Mesodermal cell (in vitro differentiated cells): ENCODE results near the gene ANKRD35.
A peak's percentile ranks its signal among the peaks of the same experiment; 100 is the strongest.

Experiments used
- H3K27ac ChIP-seq: 2 replicates; pipeline ENCODE4 v1.7.0; 2013; ENCODE audit warnings: mild to moderate bottlenecking, low read depth, low read length, moderate library complexity; ENCODE audit not compliant: severe bottlenecking
- H3K36me3 ChIP-seq: 2 replicates; pipeline ENCODE4 v1.7.1; 2013; ENCODE audit warnings: mild to moderate bottlenecking, low read length, moderate library complexity; ENCODE audit not compliant: control insufficient read depth, insufficient read depth
- H3K4me1 ChIP-seq: one replicate; pipeline ENCODE4 v1.7.1; 2013; ENCODE audit warnings: mild to moderate bottlenecking, low read length; ENCODE audit not compliant: insufficient read depth, control insufficient read depth, poor library complexity, severe bottlenecking
- H3K4me3 ChIP-seq: 2 replicates; pipeline ENCODE4 v1.7.0; 2013; ENCODE audit warnings: low read length, control low read depth, mild to moderate bottlenecking; ENCODE audit not compliant: insufficient read depth, poor library complexity, severe bottlenecking; ENCODE audit errors: extremely low read depth
- H3K9me3 ChIP-seq: 2 replicates; pipeline ENCODE4 v1.7.1; 2013; ENCODE audit warnings: mild to moderate bottlenecking, low read length, moderate library complexity; ENCODE audit not compliant: control insufficient read depth
- WGBS, 2 experiments: methylation state at CpG; one replicate each; pipeline ENCODE4 v1.1.5; 2013; ENCODE audit warnings: missing lambda C conversion rate in 2 of 2; ENCODE audit not compliant: insufficient coverage in 2 of 2; 5-methylcytosine and 5-hydroxymethylcytosine counted together

ANKRD35 gene

GRCh38 chr1:145892486-145893087 is 6.9 kb upstream of the ANKRD35 start:
- H3K36me3 ChIP-seq = no peaks in the 10 kb centered on the region
- H3K27ac ChIP-seq = peak overlapping the region; percentile 90
- H3K4me1 ChIP-seq = peaks cover 25% of the 10 kb centered on the region
- no peaks in the 10 kb centered on the region for H3K9me3 ChIP-seq
- 75 to 87% methylated on average over 1 to 2 of the region's 3 CpGs for WGBS, 2 experiments
- no peak overlapping the region for H3K4me3 ChIP-seq

DNA sequence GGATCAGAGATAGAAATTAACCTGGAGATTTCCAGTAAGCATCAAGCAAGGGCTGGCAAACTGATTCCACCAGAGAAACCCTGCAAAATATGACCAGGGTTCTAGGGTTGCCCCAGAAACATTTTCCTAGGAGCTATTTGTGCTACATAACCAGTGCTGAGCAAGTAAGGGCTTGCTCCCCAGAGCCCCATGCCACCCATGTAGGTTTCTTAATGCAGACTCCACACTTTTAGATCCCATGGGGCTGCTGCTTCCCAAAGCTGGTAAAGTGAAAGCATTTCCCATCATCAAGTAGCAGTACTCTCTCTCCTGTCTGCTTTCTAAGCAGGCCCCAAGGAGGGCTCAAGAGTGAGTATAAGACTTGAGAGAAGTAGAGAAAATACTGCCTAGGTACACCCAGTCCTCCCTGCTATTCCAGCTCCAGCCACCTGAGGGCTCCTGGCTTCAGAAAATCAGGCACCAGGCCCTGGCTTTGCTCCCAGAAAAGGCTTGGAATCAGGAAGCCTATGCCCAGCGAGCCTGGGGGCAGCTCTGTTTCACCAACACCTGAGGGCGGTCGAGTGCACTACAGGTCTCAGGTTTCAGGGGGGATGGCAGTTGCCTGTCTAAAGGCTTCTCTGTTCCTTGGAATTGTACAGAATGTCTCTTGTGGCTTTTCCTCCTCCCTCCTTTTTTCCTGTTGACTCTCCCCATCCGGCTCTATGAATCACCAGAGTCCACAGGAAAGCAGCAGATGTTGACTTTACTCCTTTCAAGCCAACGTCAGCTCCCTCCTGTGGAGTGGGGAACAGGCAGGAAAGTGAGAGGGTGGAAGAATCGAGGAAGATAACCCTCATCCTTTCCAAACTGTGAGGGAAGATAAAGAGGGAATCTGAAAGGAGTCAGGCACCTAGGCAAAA is 6.2 kb upstream of the ANKRD35 start:
- WGBS, 2 experiments = 0% methylated on average over 3 to 4 of the region's 6 CpGs
- no peak overlapping the region for H3K4me3 ChIP-seq
- H3K36me3 ChIP-seq = no peaks in the 10 kb centered on the region
- H3K4me1 ChIP-seq = peaks cover 25% of the 10 kb centered on the region
- no peaks in the 10 kb centered on the region for H3K9me3 ChIP-seq
- H3K27ac ChIP-seq = peak overlapping the region; percentile 90

- no peaks in the 10 kb centered on the region for H3K9me3 ChIP-seq
- H3K27ac ChIP-seq = peak overlapping the region; percentile 90
- H3K4me3 ChIP-seq = no peak overlapping the region
- H3K4me1 ChIP-seq = peaks cover 25% of the 10 kb centered on the region
- H3K36me3 ChIP-seq = no peaks in the 10 kb centered on the region
- no CpG with 5 or more reads among the region's 1 CpG for WGBS, 2 experiments
Observed at GRCh38 chr1:145891143-145891542, 5.5 kb upstream of the ANKRD35 start.

DNA sequence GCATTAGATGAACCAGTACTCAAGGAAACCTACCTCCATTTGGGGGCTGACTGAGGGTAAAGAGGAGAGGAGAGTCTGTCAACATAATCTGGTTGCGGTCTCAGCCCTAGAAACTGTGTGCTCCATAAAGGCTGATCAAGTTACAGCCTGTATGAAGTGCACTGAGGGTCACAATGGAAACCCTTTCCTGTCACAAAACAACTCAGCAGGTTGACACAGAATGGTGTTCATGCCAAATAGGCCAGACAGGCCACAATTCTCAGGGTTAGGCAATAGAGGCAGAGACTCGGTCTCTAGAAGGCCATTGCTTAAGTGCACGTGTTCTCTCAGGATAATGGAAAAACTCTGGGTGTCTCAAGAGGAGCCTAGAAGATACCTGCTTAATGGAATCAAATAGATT is 4.1 kb upstream of the ANKRD35 start:
- 89 to 98% methylated on average over 3 of the region's 3 CpGs for WGBS, 2 experiments
- no peak overlapping the region for H3K4me3 ChIP-seq
- H3K36me3 ChIP-seq = no peaks in the 10 kb centered on the region
- no peak overlapping the region for H3K27ac ChIP-seq
- peaks cover 26% of the 10 kb centered on the region for H3K4me1 ChIP-seq
- H3K9me3 ChIP-seq = no peaks in the 10 kb centered on the region

DNA sequence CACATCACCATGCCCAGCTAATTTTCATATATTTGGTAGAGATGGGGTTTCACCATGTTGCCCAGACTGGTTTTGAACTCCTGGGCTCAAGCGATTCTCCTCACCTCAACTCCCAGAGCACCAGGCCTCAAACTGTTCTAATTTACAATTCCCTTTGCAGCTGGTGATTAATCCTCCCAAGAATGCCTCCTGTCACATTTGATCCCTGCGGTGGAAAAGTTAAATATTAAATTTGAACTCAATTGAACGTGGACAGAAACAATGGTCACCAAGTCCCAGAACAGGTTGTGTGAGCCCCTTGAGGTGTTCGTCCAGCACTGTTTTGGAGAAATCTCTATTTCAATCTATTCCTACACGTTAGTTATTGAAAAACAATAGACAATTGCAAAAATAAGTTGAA is 2.0 kb upstream of the ANKRD35 start:
- no peak overlapping the region for H3K27ac ChIP-seq
- no peaks in the 10 kb centered on the region for H3K36me3 ChIP-seq
- no peaks in the 10 kb centered on the region for H3K9me3 ChIP-seq
- WGBS, 2 experiments = 83 to 86% methylated on average over 3 to 4 of the region's 5 CpGs
- H3K4me1 ChIP-seq = peaks cover 27% of the 10 kb centered on the region
- no peak overlapping the region for H3K4me3 ChIP-seq

DNA sequence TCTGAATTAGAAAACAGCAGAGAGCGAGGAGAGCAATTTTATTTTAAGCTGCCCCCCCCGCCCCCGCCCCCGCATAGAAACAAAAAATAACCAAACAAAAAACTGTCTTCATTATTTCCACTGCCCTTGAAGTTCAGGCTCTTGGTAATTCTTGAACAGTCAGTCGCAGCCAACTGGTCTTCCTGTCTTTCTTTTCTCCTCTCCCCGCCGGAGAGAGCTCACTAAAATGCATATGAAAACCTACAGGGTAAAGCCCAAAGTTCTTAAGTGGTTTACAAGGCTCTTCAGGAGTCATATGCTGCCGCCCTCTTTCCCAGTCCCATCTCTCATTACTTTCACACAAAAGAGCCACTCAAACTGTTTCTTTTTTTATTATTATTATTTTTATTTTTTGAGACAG is 1.1 kb upstream of the ANKRD35 start:
- peaks cover 22% of the 10 kb centered on the region for H3K4me1 ChIP-seq
- H3K4me3 ChIP-seq = no peak overlapping the region
- no peaks in the 10 kb centered on the region for H3K9me3 ChIP-seq
- H3K36me3 ChIP-seq = no peaks in the 10 kb centered on the region
- 53 to 63% methylated on average over 4 to 5 of the region's 8 CpGs for WGBS, 2 experiments
- H3K27ac ChIP-seq = no peak overlapping the region

GRCh38 chr1:145886390-145886789 is 724 bp upstream of the ANKRD35 start:
- Histone ChIP-seq H3K9me3 (no peaks in the 10 kb centered on the region), H3K4me1 (peaks cover 18% of the 10 kb centered on the region), H3K27ac (no peak overlapping the region), H3K4me3 (peak overlapping the region; percentile 55), H3K36me3 (no peaks in the 10 kb centered on the region)
- WGBS, 2 experiments = 60 to 78% methylated on average over 6 to 9 of the region's 11 CpGs

GRCh38 chr1:145884675-145885074 is 991 bp downstream of the ANKRD35 start:
- 80 to 94% methylated on average over 1 of the region's 1 CpG for WGBS, 2 experiments
- no peaks in the 10 kb centered on the region for H3K36me3 ChIP-seq

DNA sequence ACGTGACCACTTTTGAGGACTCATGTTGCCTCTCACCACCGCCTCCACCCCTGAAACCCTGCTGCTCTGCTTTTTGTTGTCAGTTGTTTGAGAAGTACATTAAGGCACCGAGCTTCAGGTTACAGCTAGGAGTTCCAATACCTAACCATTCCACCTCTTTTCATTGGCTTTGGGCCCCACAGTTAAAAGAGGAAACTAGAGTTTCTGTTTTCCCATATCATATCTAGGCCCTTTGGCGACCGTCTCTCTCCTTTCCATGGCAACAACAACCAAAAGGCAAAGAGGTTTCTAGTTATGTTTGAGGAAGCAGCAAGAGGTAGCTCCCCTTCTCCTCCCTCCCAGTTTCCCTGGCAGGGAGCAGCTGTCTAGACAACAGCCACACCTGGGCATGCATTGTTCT is 5.9 kb downstream of the ANKRD35 start:
- Histone ChIP-seq H3K27ac (no peak overlapping the region), H3K4me3 (no peak overlapping the region), H3K36me3 (no peaks in the 10 kb centered on the region), H3K4me1 (peaks cover 17% of the 10 kb centered on the region), H3K9me3 (no peaks in the 10 kb centered on the region)
- WGBS, 2 experiments = 40% methylated on average over 1 of the region's 5 CpGs; no CpG with 5 or more reads in 1 of the 2 experiments

More at GRCh38 chr1:145884675-145885074, 991 bp downstream of the ANKRD35 start:
- Histone ChIP-seq H3K4me1 (peaks cover 8% of the 10 kb centered on the region), H3K27ac (no peak overlapping the region), H3K4me3 (no peak overlapping the region), H3K9me3 (no peaks in the 10 kb centered on the region)

DNA sequence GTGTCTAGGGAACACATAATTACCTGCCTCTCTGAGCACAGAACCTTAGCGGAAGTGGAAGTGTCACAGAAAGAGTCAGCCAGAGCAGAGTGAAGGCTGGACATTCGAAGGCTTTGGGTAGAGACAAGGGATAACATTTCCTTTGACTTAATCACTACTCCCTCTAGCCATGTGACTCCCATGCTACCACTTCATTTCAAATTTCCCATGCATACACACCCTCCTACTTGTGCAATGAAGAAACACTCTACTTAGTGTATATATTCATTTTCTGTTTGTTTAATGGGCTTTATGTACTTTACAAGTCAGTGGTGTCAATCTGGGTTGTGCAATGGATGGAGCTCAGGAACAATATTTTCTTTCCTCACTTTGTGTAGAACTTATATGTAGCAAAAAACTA is 6.9 kb downstream of the ANKRD35 start:
- Histone ChIP-seq H3K9me3 (no peaks in the 10 kb centered on the region), H3K36me3 (no peaks in the 10 kb centered on the region), H3K4me3 (no peak overlapping the region), H3K4me1 (peaks cover 10% of the 10 kb centered on the region), H3K27ac (no peak overlapping the region)
- 88 to 100% methylated on average over 1 of the region's 2 CpGs for WGBS, 2 experiments
